ENCODE data around the gene ZFYVE9. TPM values are rescaled to one million over a fixed set of nuclear protein-coding genes. Genes with fewer than 3 reads are reported as not detected.

The ZFYVE9 gene
- total and polyA plus RNA-seq, 2 of the 8 experiments (the other 6 are each of a cell fraction or from before 2014, with no cell fraction given), result 5.8 to 26.5 TPM

GRCh38 chr1:52266507-52266906 lies 124.6 kb downstream of the ZFYVE9 start:
- Histone ChIP-seq H3K79me1 (ENCODE audit: low read depth, low read length) (no peaks in the 10 kb centered on the region), H3K23me2 (ENCODE audit: low read depth, low read length) (no peaks in the 10 kb centered on the region), H2BK12ac (ENCODE audit: low read depth, low read length) (no peak overlapping the region), H2BK15ac (ENCODE audit: low read length) (no peak overlapping the region), H3K9me3 (ENCODE audit: insufficient read depth in 2 of 2, low read depth in 1 of 2, low read length in 1 of 2) (no peaks in the 10 kb centered on the region), H3K36me3 (ENCODE audit: control insufficient read depth in 2 of 4, insufficient read depth in 4 of 4, low read length in 3 of 4) (0 out of 8 replicates have a peak, but pooled peaks cover 0 to 3% (median 0%) of the 10 kb centered on the region in 4 experiments), H4K91ac (replicated peaks; ENCODE audit: insufficient read length, low read length) (no peak overlapping the region), H3K56ac (replicated peaks; ENCODE audit: insufficient read length, low read depth, low read length) (no peak overlapping the region), H3K9ac (replicated peaks in 1 of 4; ENCODE audit: extremely low read depth in 1 of 4, low read depth in 3 of 4, low read length in 3 of 4) (no peak overlapping the region), H3K18ac (ENCODE audit: extremely low read depth, low read length) (no peak overlapping the region), H3K23ac (ENCODE audit: insufficient read length) (no peak overlapping the region), H4K5ac (ENCODE audit: insufficient read length, low read depth, low read length) (no peak overlapping the region), H3K4me3 (ENCODE audit: extremely low read depth in 1 of 4, insufficient read depth in 2 of 4, low read depth in 3 of 4, low read length in 4 of 4) (no peak overlapping the region), H3K79me2 (ENCODE audit: control insufficient read depth in 1 of 2, insufficient read depth in 2 of 2, low read length in 2 of 2) (no peaks in the 10 kb centered on the region), H2BK5ac (ENCODE audit: low read depth, low read length) (no peak overlapping the region), H2AK5ac (ENCODE audit: low read depth, low read length) (no peak overlapping the region), H2AFZ (ENCODE audit: low read length) (no peak overlapping the region), H2BK20ac (ENCODE audit: low read length) (no peak overlapping the region), H3K27ac (ENCODE audit: low read depth, low read length) (no peak overlapping the region), H2BK120ac (replicated peaks; ENCODE audit: low read depth, low read length) (no peak overlapping the region), H3K4me1 (replicated peaks in 1 of 4; ENCODE audit: control insufficient read depth in 3 of 4, insufficient read depth in 4 of 4, low read length in 3 of 4) (peaks cover 0 to 5% (median under 1%) of the 10 kb centered on the region in 4 experiments; a peak in 2 of 7 replicates), H3K14ac (ENCODE audit: insufficient read length) (no peak overlapping the region), H4K20me1 (replicated peaks in 1 of 2; ENCODE audit: control insufficient read depth in 1 of 2, insufficient read depth in 2 of 2, low read length in 2 of 2) (no peaks in the 10 kb centered on the region), H3K27me3 (replicated peaks in 1 of 4; ENCODE audit: control insufficient read depth in 3 of 4, extremely low read depth in 1 of 4, insufficient read depth in 3 of 4, low read length in 3 of 4) (no peaks in the 10 kb centered on the region), H3K4me2 (ENCODE audit: insufficient read depth in 1 of 2, low read depth in 2 of 2, low read length in 2 of 2) (no peak overlapping the region), H4K8ac (ENCODE audit: extremely low read depth, insufficient read depth, low read length) (no peak overlapping the region), H3K4ac (replicated peaks; ENCODE audit: insufficient read length, low read depth, low read length) (no peak overlapping the region)
- CTCF ChIA-PET (ENCODE audit: partially characterized antibody), result interaction anchor here (0.7 kb wide), 1 partner anchor 225 kb away, joined by 3 read pairs; no protein-coding TSS in a partner anchor
- 57% methylated on average over 1 of the region's 1 CpG; no CpG with 5 or more reads in 1 of the 2 experiments for WGBS, 2 experiments (ENCODE audit: extremely low coverage in 1 of 2, insufficient coverage in 1 of 2, insufficient read length in 1 of 2, insufficient replicate concordance in 2 of 2, low coverage in 1 of 2, low lambda C conversion rate in 2 of 2, missing lambda C conversion rate in 1 of 2)
- no peak for FAIRE-seq
- no peak for TF ChIP-seq TAF1 (IDR thresholded peaks at IDR 0.05; ENCODE audit: low read depth, low read length)
- no peak for TF ChIP-seq SIX5 (IDR thresholded peaks at IDR 0.05; ENCODE audit: low read depth, low read length)
- no peak for TF ChIP-seq CBX8 (IDR thresholded peaks at IDR 0.05; ENCODE audit: borderline replicate concordance, low read depth, low read length)
- no peak for TF ChIP-seq YY1 (IDR thresholded peaks at IDR 0.05; ENCODE audit: low read depth, low read length)
- no peak for TF ChIP-seq SAP30 (IDR thresholded peaks at IDR 0.05; ENCODE audit: insufficient read depth, insufficient replicate concordance, low read length)
- TF ChIP-seq TCF12 (IDR thresholded peaks at IDR 0.05; ENCODE audit: low read depth, low read length), result no peak
- TF ChIP-seq NANOG (IDR thresholded peaks at IDR 0.05; ENCODE audit: insufficient read depth, low read depth, low read length, poor library complexity, severe bottlenecking), result no peak
- DNase-seq (ENCODE audit: low read depth in 1 of 2, low spot score in 2 of 2), result no peak
- POLR2A ChIA-PET (ENCODE audit: partially characterized antibody), result no interaction called here

Measured in H1 (cell line).